Tibial nerve (tissue), 3 donors: ENCODE measurements around the gene GCHFR.

Source experiments
- CTCF ChIP-seq, 5 experiments: fragments of 200-600 bp in 3 of 5; fragments of 450-650 bp in 2 of 5; sonication (generic) in 3 of 5; IDR thresholded peaks; one replicate each; pipeline ENCODE4 v1.5.1; 2016 to 2019; ENCODE audit warnings: antibody characterized with exemption in 5 of 5, mild to moderate bottlenecking in 3 of 5, moderate library complexity in 2 of 5
- POLR2A ChIP-seq, 2 donors: fragments of 450-650 bp; IDR thresholded peaks; one replicate each; pipeline ENCODE4 v1.6.1; 2017; ENCODE audit warnings: antibody characterized with exemption in 2 of 2, mild to moderate bottlenecking in 2 of 2, moderate library complexity in 2 of 2

GRCh38 chr15:40739854-40740253 is 24.0 kb upstream of the GCHFR start:
- no peak for TF ChIP-seq POLR2A (IDR thresholded peaks at IDR 0.05)
- no peak for TF ChIP-seq CTCF (IDR thresholded peaks at IDR 0.05)
